HL-60 (cell line): ENCODE results near the gene FASTKD1.
"Not testable (repeated sequence)": the region's sequence is repeated elsewhere in the genome, so short reads cannot be mapped to it uniquely, and the experiment has no call there.

Experiments used
- DNase-seq, 2 experiments: peaks; one replicate each; pipeline ENCODE4 v3.0.0-alpha.2; 2010 to 2020; ENCODE audit warnings: low read depth in 1 of 2, low spot score in 1 of 2
- H3K27ac ChIP-seq: fragments of 250-450 bp; sonication (Bioruptor Pico); replicated peaks from 2 replicates; pipeline ENCODE4 v1.5.1; 2020; ENCODE audit warnings: mild to moderate bottlenecking, moderate library complexity
- H3K27me3 ChIP-seq: fragments of 250-450 bp; sonication (Bioruptor Pico); 2 replicates; pipeline ENCODE4 v1.5.1; 2021; ENCODE audit warnings: mild to moderate bottlenecking, moderate library complexity; ENCODE audit not compliant: insufficient read depth, poor library complexity, severe bottlenecking
- H3K4me3 ChIP-seq: replicated peaks from 2 replicates; pipeline ENCODE4 v1.5.1; 2011; ENCODE audit warnings: mild to moderate bottlenecking, control low read depth, low read length; ENCODE audit not compliant: insufficient read depth
- GABPA ChIP-seq: IDR thresholded peaks from 2 replicates; pipeline ENCODE4 v1.6.1; 2012; ENCODE audit warnings: low read depth
- POLR2AphosphoS5 ChIP-seq: IDR thresholded peaks from 2 replicates; pipeline ENCODE4 v1.6.1; 2012; ENCODE audit warnings: low read depth
- SPI1 ChIP-seq: IDR thresholded peaks from 2 replicates; pipeline ENCODE4 v1.6.1; 2012; ENCODE audit warnings: low read depth, mild to moderate bottlenecking, borderline replicate concordance
- TF ChIP-seq, protein P1 (sequence below): IDR thresholded peaks from 2 replicates; pipeline ENCODE4 v1.6.1; 2012; ENCODE audit warnings: low read depth; ENCODE audit not compliant: insufficient replicate concordance
- TF ChIP-seq, protein P2 (sequence below): IDR thresholded peaks from one replicate; pipeline ENCODE4 v1.5.1; 2011; ENCODE audit warnings: low read length, control low read depth, inconsistent platforms; ENCODE audit not compliant: insufficient read depth

Gene FASTKD1

DNA sequence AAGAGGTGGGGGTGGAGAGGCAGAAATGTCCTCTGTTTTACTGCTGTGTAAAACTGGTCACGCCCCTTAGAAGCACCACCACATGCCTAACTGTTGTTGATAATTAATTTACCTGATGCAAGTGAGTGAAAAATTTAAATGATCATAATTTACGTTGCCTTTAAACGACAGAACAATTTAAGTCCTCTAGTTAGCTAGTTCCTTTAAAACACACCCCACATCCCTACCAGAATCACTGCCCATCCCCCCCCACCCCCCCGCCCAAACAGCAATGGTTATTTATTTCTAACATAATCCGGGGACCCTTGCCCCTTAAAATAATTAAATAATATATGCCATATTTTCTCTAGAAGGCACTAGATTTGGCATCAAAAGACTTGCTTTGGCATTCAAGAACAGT, 9.9 kb upstream of the FASTKD1 start:
- Histone ChIP-seq H3K27ac (peak overlapping the region; percentile 98), H3K4me3 (no peak overlapping the region), H3K27me3 (no peaks in the 10 kb centered on the region)
- no peak for TF ChIP-seq GABPA
- TF ChIP-seq, protein P1, sequence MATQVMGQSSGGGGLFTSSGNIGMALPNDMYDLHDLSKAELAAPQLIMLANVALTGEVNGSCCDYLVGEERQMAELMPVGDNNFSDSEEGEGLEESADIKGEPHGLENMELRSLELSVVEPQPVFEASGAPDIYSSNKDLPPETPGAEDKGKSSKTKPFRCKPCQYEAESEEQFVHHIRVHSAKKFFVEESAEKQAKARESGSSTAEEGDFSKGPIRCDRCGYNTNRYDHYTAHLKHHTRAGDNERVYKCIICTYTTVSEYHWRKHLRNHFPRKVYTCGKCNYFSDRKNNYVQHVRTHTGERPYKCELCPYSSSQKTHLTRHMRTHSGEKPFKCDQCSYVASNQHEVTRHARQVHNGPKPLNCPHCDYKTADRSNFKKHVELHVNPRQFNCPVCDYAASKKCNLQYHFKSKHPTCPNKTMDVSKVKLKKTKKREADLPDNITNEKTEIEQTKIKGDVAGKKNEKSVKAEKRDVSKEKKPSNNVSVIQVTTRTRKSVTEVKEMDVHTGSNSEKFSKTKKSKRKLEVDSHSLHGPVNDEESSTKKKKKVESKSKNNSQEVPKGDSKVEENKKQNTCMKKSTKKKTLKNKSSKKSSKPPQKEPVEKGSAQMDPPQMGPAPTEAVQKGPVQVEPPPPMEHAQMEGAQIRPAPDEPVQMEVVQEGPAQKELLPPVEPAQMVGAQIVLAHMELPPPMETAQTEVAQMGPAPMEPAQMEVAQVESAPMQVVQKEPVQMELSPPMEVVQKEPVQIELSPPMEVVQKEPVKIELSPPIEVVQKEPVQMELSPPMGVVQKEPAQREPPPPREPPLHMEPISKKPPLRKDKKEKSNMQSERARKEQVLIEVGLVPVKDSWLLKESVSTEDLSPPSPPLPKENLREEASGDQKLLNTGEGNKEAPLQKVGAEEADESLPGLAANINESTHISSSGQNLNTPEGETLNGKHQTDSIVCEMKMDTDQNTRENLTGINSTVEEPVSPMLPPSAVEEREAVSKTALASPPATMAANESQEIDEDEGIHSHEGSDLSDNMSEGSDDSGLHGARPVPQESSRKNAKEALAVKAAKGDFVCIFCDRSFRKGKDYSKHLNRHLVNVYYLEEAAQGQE: no peak
- TF ChIP-seq, protein P2, sequence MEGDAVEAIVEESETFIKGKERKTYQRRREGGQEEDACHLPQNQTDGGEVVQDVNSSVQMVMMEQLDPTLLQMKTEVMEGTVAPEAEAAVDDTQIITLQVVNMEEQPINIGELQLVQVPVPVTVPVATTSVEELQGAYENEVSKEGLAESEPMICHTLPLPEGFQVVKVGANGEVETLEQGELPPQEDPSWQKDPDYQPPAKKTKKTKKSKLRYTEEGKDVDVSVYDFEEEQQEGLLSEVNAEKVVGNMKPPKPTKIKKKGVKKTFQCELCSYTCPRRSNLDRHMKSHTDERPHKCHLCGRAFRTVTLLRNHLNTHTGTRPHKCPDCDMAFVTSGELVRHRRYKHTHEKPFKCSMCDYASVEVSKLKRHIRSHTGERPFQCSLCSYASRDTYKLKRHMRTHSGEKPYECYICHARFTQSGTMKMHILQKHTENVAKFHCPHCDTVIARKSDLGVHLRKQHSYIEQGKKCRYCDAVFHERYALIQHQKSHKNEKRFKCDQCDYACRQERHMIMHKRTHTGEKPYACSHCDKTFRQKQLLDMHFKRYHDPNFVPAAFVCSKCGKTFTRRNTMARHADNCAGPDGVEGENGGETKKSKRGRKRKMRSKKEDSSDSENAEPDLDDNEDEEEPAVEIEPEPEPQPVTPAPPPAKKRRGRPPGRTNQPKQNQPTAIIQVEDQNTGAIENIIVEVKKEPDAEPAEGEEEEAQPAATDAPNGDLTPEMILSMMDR: no peak
- no peak for TF ChIP-seq POLR2AphosphoS5
- TF ChIP-seq SPI1: no peak
- DNase-seq: no peak

DNA sequence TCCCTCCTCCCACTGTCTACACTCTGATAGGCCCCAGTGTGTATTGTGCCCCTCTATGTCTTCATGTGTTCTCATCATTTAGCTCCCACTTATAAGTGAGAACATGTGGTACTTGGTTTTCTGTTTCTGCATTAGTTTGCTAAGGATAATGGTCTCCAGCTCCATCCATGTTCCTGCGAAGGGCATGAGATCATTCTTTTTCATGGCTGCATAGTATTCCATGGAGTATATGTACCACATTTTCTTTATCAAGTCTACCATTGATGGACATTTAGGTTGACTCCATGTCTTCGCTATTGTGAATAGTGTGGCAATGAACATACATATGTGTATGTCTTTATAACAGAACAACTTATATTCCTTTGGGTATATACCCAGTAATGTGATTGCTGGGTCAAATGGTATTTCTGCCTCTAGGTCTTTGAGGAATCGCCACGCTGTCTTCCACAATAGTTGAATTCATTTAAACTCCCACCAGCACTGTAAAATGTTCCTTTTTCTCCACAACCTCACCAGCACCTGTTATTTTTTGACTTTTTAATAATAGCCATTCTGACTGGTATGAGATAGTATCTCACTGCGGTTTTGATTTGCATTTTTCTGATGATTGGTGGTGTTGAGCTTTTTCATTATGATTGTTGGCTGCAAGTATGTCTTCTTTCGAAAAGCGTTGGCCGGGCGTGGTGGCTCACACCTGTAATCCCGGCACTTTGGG, 9.0 kb upstream of the FASTKD1 start:
- DNase-seq, H3K27ac ChIP-seq, H3K4me3 ChIP-seq, H3K27me3 ChIP-seq: not testable (repeated sequence)

DNA sequence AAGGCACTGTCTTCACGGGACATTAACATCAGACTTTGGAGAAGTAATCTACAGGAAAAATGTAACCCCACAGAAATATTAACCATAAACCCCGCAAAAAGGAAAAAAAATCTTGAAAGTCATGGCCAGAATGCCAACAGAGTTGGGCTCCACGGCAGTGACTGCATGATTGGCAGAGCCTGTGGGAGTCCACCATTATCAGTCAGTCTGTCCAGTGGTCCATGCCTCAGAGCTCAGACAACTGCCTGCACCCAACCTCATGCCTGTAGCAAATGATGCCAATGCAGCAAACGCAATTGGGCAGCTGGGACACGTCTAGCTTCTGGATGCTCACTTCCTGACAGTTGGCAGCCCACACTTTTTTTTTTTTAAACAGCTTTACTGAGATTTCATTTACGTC, 5.4 kb upstream of the FASTKD1 start:
- TF ChIP-seq POLR2AphosphoS5 (no peak), SPI1 (no peak), GABPA (no peak)
- TF ChIP-seq, protein P1: no peak
- TF ChIP-seq, protein P2: no peak
- Histone ChIP-seq H3K4me3 (no peak overlapping the region), H3K27me3 (no peaks in the 10 kb centered on the region), H3K27ac (no peak overlapping the region)
- DNase-seq: no peak

DNA sequence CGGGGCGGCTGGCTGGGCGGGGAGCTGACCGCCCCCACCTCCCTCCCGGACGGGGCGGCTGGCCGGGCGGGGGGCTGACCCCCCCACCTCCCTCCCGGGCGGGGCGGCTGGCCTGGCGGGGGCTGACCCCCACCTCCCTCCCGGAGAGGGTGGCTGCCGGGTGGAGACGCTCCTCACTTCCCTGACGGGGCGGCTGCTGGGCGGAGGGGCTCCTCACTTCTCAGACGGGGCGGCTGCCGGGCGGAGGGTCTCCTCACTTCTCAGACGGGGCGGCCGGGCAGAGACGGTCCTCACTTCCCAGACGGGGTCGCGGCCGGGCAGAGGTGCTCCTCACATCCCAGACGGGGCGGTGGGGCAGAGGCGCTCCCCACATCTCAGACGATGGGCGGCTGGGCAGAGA, 1.6 kb upstream of the FASTKD1 start:
- H3K27me3 ChIP-seq, DNase-seq, H3K27ac ChIP-seq, H3K4me3 ChIP-seq: not testable (repeated sequence)

DNA sequence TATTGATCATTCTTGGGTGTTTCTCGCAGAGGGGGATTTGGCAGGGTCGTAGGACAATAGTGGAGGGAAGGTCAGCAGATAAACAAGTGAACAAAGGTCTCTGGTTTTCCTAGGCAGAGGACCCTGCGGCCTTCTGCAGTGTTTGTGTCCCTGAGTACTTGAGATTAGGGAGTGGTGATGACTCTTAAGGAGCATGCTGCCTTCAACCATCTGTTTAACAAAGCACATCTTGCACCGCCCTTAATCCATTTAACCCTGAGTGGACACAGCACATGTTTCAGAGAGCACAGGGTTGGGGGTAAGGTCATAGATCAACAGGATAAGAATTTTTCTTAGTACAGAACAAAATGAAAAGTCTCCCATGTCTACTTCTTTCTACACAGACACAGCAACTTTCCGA, 874 bp upstream of the FASTKD1 start:
- not testable (repeated sequence) for H3K27ac ChIP-seq, DNase-seq, H3K27me3 ChIP-seq, H3K4me3 ChIP-seq
